Cardiac septum (tissue), 1 donor: ENCODE measurements around the gene PLA2G2E. TPM values are rescaled to one million over a fixed set of nuclear protein-coding genes. Genes with fewer than 3 reads are reported as not detected.

Experiments used
- DNase-seq: peaks from one replicate; pipeline ENCODE4 v3.0.0-alpha.2; 2020; ENCODE audit warnings: low spot score
- intact Hi-C: fragments of 100-400 bp; cut with DNase I; formaldehyde crosslinking; loops from one replicate; pipeline ENCODE4 v1.14.0; 2022
- long read RNA-seq: library from polyadenylated mRNA; unstranded; transcript quantifications from one replicate; pipeline ENCODE4 v2.0.0, GENCODE V29; 2021
- total RNA-seq: library from RNA; stranded (reverse); fragmentation: NEBNext Ultra II Directional; extraction: Animal tissue kit (Norgen Biotek cat#: 25700); gene quantifications from one replicate; pipeline ENCODE4 v1.2.1, GENCODE V29; 2021
- donor health status: DM: no; HTN: no; CAD: no.

PLA2G2E gene
- not detected for total RNA-seq
- long read RNA-seq = 0 reads

DNA sequence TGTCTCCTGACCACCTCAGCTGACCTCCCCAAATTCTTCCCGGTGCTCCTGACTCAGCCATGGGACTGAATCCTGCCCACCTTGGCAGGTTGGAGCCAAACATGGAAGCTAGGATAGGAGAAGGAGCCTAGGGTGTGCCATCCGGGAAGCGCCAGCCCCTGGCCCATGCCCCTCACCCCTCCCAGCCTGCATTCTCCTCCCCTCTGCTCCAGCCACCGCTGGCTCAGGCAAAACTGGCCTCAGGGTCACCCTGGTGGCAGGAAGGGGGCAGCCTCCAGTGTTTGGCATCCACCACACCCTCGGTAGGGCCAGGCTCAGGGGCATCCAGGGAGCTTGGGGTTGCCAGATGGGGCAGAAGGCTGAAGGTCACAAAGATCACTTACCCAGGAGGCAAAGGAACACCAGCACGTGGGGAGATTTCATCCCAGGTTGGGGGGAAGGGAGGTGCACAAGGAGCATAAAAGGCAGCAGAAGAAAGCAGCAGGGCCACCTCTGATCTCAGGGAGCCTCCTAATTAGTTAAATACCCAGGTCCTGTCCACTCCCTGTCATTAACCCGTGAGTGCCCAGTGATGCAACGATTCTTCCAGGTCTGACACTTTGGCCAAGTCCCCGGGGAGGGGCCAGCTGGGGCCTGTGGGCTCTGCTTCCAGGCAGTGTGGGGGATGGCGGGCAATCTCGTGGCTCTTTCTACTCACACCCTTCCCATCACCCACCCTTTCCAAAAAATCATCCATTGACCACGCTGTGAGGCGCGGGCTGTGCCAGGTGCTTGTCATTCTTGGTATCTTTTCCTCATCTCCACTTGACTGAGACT is at the start of gene PLA2G2E:
Gene PLA2G2E (minus strand): TSS at position 481 of the 816 bp plus-strand sequence. CDS start 58 bp downstream, at position 423.
- no peak for DNase-seq
- intact Hi-C loops = no loop called here

- intact Hi-C loops = loop anchor here (5.0 kb wide), 1 partner anchor 521 kb away; no protein-coding TSS in a partner anchor
- DNase-seq = no peak
Measured at GRCh38 chr1:19971664-19972063, 48.2 kb upstream of the PLA2G2E start.

DNA sequence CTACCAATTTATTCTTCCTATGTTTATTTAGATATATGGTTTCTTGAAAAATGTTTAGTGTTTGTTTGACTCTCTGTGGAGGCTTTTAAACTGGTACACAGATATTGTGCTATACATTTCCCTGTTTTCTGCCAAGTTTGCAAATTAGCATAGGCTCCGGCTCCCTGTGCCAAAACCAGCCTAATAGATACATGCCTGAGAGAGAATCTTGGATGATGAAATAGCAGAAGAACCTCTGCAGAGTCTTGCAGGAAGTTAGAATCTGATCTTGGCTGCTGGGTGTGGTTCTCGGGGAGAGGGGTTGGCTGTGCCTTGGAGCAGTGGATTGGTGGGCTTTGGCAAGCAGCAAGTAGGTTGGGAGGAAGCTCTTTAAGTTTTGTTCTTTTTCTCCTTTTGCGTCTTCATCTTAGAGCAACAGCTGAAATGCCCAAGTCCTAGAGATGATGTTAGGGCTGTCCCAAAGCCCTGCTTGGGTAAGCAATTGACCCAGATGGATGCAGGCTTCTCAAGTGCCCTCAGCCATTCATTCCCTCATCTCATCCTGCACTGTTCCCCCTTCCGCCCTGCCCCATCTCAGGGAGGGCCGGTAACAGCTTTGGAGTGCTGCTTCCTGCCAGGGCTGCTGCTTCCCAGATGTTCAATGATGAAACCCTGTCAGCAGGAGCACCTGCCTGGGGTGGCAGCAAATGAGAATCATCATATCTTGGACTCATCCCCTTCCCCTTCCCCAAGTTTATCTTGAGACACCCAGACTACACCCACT is 46.7 kb upstream of the PLA2G2E start:
- intact Hi-C loops = loop anchor here (5.0 kb wide), 1 partner anchor 522 kb away; no protein-coding TSS in a partner anchor

DNA sequence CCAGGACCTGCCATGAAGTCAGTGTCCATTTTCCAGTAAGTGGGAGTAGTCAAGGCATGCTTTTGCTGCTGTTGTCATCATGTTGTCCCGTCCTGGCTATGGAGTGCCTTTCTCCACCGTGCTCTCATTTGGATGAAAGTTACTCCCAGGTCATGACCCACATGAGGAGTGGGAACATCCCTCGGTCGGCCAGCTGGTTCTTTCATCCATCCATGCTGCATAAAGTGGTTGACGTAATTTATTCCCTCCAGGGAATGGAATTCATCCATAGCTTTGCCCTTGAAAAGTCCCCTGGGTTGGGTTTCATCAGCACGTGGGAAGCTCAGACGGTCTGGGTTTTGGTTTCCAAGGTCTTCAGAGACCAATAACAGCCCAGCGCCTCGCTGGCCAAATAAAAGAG is 44.4 kb upstream of the PLA2G2E start:
- DNase-seq = no peak
- intact Hi-C loops = no loop called here

More for the DNA sequence above, 46.7 kb upstream of the PLA2G2E start:
- DNase-seq = no peak

- DNase-seq = no peak
- intact Hi-C loops = no loop called here
Measured at GRCh38 chr1:19964542-19964941, 41.1 kb upstream of the PLA2G2E start.

- no peak for DNase-seq
- intact Hi-C loops = no loop called here
Measured at GRCh38 chr1:19963636-19964035, 40.2 kb upstream of the PLA2G2E start.

- no peak for DNase-seq
- intact Hi-C loops = no loop called here
Measured at GRCh38 chr1:19960591-19960990, 37.2 kb upstream of the PLA2G2E start.

- DNase-seq = no peak
- intact Hi-C loops = no loop called here
Measured at GRCh38 chr1:19957779-19958178, 34.4 kb upstream of the PLA2G2E start.

DNA sequence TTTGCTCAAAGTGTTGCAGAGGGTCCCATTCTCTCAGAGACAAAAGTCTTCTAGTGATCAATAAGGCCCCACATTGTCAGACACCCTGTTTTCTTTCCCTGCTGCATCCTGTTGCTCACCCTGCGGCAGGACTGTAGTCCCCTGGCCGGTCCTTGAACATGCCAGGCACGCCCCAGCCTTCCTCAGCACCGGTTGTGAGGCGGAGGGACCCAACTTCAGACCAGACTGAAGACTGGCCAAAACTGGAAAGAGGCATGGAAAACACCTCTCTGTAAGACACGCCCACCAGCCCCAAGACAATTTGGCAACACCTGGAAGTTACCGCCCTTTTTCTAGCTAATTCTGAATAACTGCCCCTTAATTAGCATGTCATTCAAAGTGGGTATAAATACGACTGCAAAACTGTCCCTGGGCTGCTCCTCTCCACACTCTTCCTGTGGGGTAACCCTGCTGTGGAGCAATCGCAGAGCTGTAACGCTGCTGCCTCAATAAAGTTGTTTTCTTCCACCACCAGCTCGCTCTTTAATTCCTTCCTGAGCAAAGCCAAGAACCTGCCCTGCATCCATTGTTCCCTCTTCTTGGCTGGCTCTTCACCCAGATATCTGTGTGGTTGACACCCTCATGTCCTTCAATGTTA is 32.2 kb upstream of the PLA2G2E start:
- intact Hi-C loops = no loop called here
- DNase-seq = no peak

GRCh38 chr1:19954059-19954458 is 30.6 kb upstream of the PLA2G2E start:
- DNase-seq = no peak
- intact Hi-C loops = no loop called here

- DNase-seq = no peak
- intact Hi-C loops = no loop called here
Measured at GRCh38 chr1:19949016-19949415, 25.6 kb upstream of the PLA2G2E start.

DNA sequence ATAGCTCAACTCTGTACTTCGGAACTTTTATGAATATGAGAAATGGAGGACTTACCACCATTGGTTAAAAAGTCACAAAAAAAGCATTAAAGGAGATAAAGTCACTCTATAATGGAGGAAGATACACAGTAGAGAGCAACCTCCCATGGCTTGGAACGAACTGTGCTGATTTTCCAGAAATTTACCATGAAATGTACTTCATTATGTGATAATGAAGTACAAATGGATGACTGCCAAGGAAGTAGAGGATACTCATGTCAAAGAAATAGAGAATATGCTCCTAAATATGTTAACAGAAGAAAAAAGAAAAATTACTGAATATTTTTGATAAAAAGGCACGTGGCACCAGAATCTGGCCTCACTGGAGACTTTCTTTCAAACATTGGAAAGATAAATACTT is 23.6 kb upstream of the PLA2G2E start:
- DNase-seq = no peak

GRCh38 chr1:19946331-19946751 is 22.9 kb upstream of the PLA2G2E start:
- no peak for DNase-seq
- intact Hi-C loops = no loop called here

More for the DNA sequence above, 23.6 kb upstream of the PLA2G2E start:
- intact Hi-C loops = no loop called here

GRCh38 chr1:19945914-19946313 is 22.5 kb upstream of the PLA2G2E start:
- no peak for DNase-seq
- intact Hi-C loops = no loop called here

DNA sequence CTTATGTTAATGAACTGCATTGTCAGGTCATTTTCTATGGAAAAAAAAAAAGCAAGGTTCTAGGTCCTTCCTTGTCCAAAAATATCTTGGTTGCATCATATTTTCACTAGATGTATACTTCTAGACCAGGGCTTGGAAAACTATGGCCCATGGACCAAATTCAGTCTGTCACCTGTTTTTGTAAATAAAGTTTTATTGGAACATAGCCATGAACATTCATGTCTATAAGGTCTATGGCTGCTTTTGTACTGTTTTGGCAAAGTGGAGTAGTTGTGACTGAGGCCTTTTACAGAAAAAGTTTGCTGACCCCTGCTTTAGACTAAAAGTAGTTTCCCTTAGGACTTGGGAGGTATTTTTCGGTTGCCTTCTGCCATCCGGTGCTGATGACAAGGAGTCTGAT is 19.2 kb upstream of the PLA2G2E start:
- DNase-seq = no peak
- intact Hi-C loops = no loop called here

GRCh38 chr1:19942088-19942487 is 18.7 kb upstream of the PLA2G2E start:
- intact Hi-C loops = no loop called here
- DNase-seq = no peak

GRCh38 chr1:19941206-19941568 is 17.8 kb upstream of the PLA2G2E start:
- intact Hi-C loops = no loop called here
- DNase-seq = no peak

GRCh38 chr1:19940486-19941205 is 17.2 kb upstream of the PLA2G2E start:
- intact Hi-C loops = no loop called here

GRCh38 chr1:19938472-19938871 is 15.1 kb upstream of the PLA2G2E start:
- intact Hi-C loops = no loop called here

More at GRCh38 chr1:19940486-19941205, 17.2 kb upstream of the PLA2G2E start:
- no peak for DNase-seq

More at GRCh38 chr1:19938472-19938871, 15.1 kb upstream of the PLA2G2E start:
- no peak for DNase-seq
